CD8-positive, alpha-beta memory T cell (primary cell): ENCODE measurements around the gene NDUFV1. TPM values are rescaled to one million over a fixed set of nuclear protein-coding genes. Genes with fewer than 3 reads are reported as not detected.
A peak's percentile ranks its signal among the peaks of the same experiment; 100 is the strongest.
"Not testable (repeated sequence)": the region's sequence is repeated elsewhere in the genome, so short reads cannot be mapped to it uniquely, and the experiment has no call there.

Experiments used
- CTCF ChIA-PET: fragments of 350-600 bp; sonication (Branson Sonifier 250); formaldehyde crosslinking; loops from one replicate; lab custom pipeline; 2021; ENCODE audit warnings: antibody characterized with exemption; lab: Charles Lee
- POLR2A ChIA-PET: fragments of 350-600 bp; sonication (Branson Sonifier 250); formaldehyde crosslinking; loops from one replicate; lab custom pipeline; 2021; ENCODE audit warnings: antibody characterized with exemption; lab: Charles Lee
- DNase-seq, 5 donors: peaks; one replicate each; pipeline versions ENCODE4 v3.0.0 to v3.0.0-alpha.2; 2020 to 2022; ENCODE audit warnings: mixed read lengths in 1 of 5
- H3K27ac ChIP-seq: one replicate; pipeline ENCODE4 v1.7.0; 2013; ENCODE audit warnings: low read depth, mild to moderate bottlenecking, low read length, moderate library complexity
- H3K27me3 ChIP-seq: 2 replicates; pipeline ENCODE4 v1.7.0; 2013; ENCODE audit warnings: low read length, mild to moderate bottlenecking; ENCODE audit not compliant: insufficient read depth, poor library complexity, severe bottlenecking
- H3K36me3 ChIP-seq: 2 replicates; pipeline ENCODE4 v1.7.0; 2013; ENCODE audit warnings: mild to moderate bottlenecking, low read length, moderate library complexity; ENCODE audit not compliant: insufficient read depth
- H3K4me1 ChIP-seq: 2 replicates; pipeline ENCODE4 v1.7.0; 2013; ENCODE audit warnings: mild to moderate bottlenecking, low read length, moderate library complexity; ENCODE audit not compliant: insufficient read depth
- H3K4me3 ChIP-seq: 2 replicates; pipeline ENCODE4 v1.7.0; 2013; ENCODE audit warnings: mild to moderate bottlenecking, low read length
- H3K9me3 ChIP-seq: 2 replicates; pipeline ENCODE4 v1.7.0; 2013; ENCODE audit warnings: mild to moderate bottlenecking, low read length
- H3K27ac Mint-ChIP-seq, 8 donors: one replicate each; pipeline ENCODE4 v1.8.0; 2020 to 2021; ENCODE audit warnings: mixed read lengths in 8 of 8, mild to moderate bottlenecking in 6 of 8, inconsistent platforms in 3 of 8, moderate library complexity in 3 of 8
- H3K27me3 Mint-ChIP-seq, 2 donors: one replicate each; pipeline ENCODE4 v1.8.0; 2020 to 2021; ENCODE audit warnings: mixed read lengths in 2 of 2, mild to moderate bottlenecking in 1 of 2, moderate library complexity in 1 of 2
- H3K36me3 Mint-ChIP-seq, 3 donors: one replicate each; pipeline ENCODE4 v1.8.0; 2020 to 2021; ENCODE audit warnings: mixed read lengths in 3 of 3, inconsistent platforms in 1 of 3, mild to moderate bottlenecking in 1 of 3
- H3K4me1 Mint-ChIP-seq, 3 donors: one replicate each; pipeline ENCODE4 v1.8.0; 2020 to 2021; ENCODE audit warnings: mixed read lengths in 3 of 3, inconsistent platforms in 1 of 3, mild to moderate bottlenecking in 1 of 3
- H3K4me3 Mint-ChIP-seq, 7 donors: one replicate each; pipeline ENCODE4 v1.8.0; 2020 to 2021; ENCODE audit warnings: mixed read lengths in 7 of 7, mild to moderate bottlenecking in 6 of 7, moderate library complexity in 4 of 7, inconsistent platforms in 2 of 7
- H3K9me3 Mint-ChIP-seq, 5 donors: one replicate each; pipeline ENCODE4 v1.8.0; 2020 to 2022; ENCODE audit warnings: mixed read lengths in 5 of 5, mild to moderate bottlenecking in 3 of 5, moderate library complexity in 2 of 5, inconsistent platforms in 1 of 5
- polyA plus RNA-seq: library from polyadenylated mRNA; unstranded; fragments of 300-500 nt; fragmentation: Illumina TruSeq; gene quantifications from one replicate; pipeline ENCODE4 v1.2.3, GENCODE V29; 2021
- total RNA-seq, 2 experiments: library from RNA; stranded (reverse); gene quantifications; one replicate each; pipeline ENCODE4 v1.2.3, GENCODE V29; 2021

The NDUFV1 gene
- total and polyA plus RNA-seq, 3 experiments from 2014 or later: 140 to 326 (median 321) TPM

GRCh38 chr11:67656278-67656922 is 49.7 kb downstream of the NDUFV1 start:
- no peaks in the 10 kb centered on the region for H3K36me3 ChIP-seq
- no peaks in the 10 kb centered on the region for H3K27me3 ChIP-seq
- no peaks in the 10 kb centered on the region for H3K4me1 ChIP-seq
- ChIA-PET POLR2A (interaction anchor here (1.0 kb wide), 1 partner anchor 26 kb away, joined by 6 read pairs; the partner anchor contains the start of gene NUDT8), CTCF (interaction anchor here (1.6 to 6.5 kb wide), 2 partner anchors 27 to 42 kb away, joined by 3 to 88 read pairs; partner anchors contain the start of gene NUDT8)
- Mint-ChIP-seq H3K27me3 (no peaks in the 10 kb centered on the region), H3K4me1 (peaks cover 0 to 12% (median 7%) of the 10 kb centered on the region in 3 donors), H3K36me3 (no peaks in the 10 kb centered on the region), H3K9me3 (no peaks in the 10 kb centered on the region), H3K4me3 (peak overlapping the region in 1 of 7 donors; percentile 23), H3K27ac (peak overlapping the region in 1 of 8 donors; percentile 50)
- no peak overlapping the region for H3K4me3 ChIP-seq
- H3K27ac ChIP-seq: no peak overlapping the region
- no peak for DNase-seq
- H3K9me3 ChIP-seq: no peaks in the 10 kb centered on the region

- no peak for DNase-seq
- Histone ChIP-seq H3K4me1 (no peaks in the 10 kb centered on the region), H3K4me3 (no peak overlapping the region), H3K9me3 (no peaks in the 10 kb centered on the region), H3K27me3 (no peaks in the 10 kb centered on the region), H3K27ac (no peak overlapping the region), H3K36me3 (no peaks in the 10 kb centered on the region)
- no peaks in the 10 kb centered on the region for H3K36me3 Mint-ChIP-seq
- ChIA-PET POLR2A (no interaction called here), CTCF (interaction anchor here (1.3 to 6.5 kb wide), 3 partner anchors 10 to 28 kb away, joined by 3 to 88 read pairs (median 6); partner anchors contain the start of gene NUDT8)
- H3K4me1 Mint-ChIP-seq: peaks cover 0 to 12% (median 7%) of the 10 kb centered on the region in 3 donors
- H3K27me3 Mint-ChIP-seq: no peaks in the 10 kb centered on the region
- H3K27ac Mint-ChIP-seq: peak overlapping the region in 1 of 8 donors; percentile 12
- peak overlapping the region in 2 of 7 donors; percentile 23 to 58 for H3K4me3 Mint-ChIP-seq
- no peaks in the 10 kb centered on the region for H3K9me3 Mint-ChIP-seq
Observed at GRCh38 chr11:67657300-67657699, 50.6 kb downstream of the NDUFV1 start.

- H3K4me3 Mint-ChIP-seq, DNase-seq, H3K27ac Mint-ChIP-seq, H3K4me1 ChIP-seq, H3K27ac ChIP-seq, H3K27me3 Mint-ChIP-seq, H3K9me3 ChIP-seq, H3K4me3 ChIP-seq, H3K9me3 Mint-ChIP-seq, H3K27me3 ChIP-seq, H3K36me3 ChIP-seq, H3K36me3 Mint-ChIP-seq: not testable (repeated sequence)
- peaks cover 0 to 12% (median 7%) of the 10 kb centered on the region in 3 donors for H3K4me1 Mint-ChIP-seq
- ChIA-PET POLR2A (interaction anchor here (1.2 kb wide), 1 partner anchor 31 kb away, joined by 7 read pairs; the partner anchor contains the start of gene NUDT8), CTCF (interaction anchor here (0.6 to 6.5 kb wide), 10 partner anchors 9 to 542 kb away, joined by 3 to 88 read pairs (median 4); partner anchors contain the start of genes ACY3, NUDT8 and TBX10)
Observed at GRCh38 chr11:67659651-67660165, 53.0 kb downstream of the NDUFV1 start.

GRCh38 chr11:67660752-67661151 is 54.0 kb downstream of the NDUFV1 start:
- CTCF ChIA-PET: interaction anchor here (1.6 to 6.5 kb wide), 2 partner anchors 12 to 31 kb away, joined by 8 to 88 read pairs; partner anchors contain the start of gene NUDT8
- H3K4me1 Mint-ChIP-seq: peaks cover 0 to 12% (median 7%) of the 10 kb centered on the region in 3 donors
- H3K27ac Mint-ChIP-seq: not testable (repeated sequence)

More at GRCh38 chr11:67660752-67661151, 54.0 kb downstream of the NDUFV1 start:
- H3K9me3 Mint-ChIP-seq, H3K27me3 Mint-ChIP-seq, POLR2A ChIA-PET, H3K4me3 Mint-ChIP-seq, H3K36me3 ChIP-seq, H3K27ac ChIP-seq, H3K4me3 ChIP-seq, H3K27me3 ChIP-seq, H3K36me3 Mint-ChIP-seq, DNase-seq, H3K4me1 ChIP-seq, H3K9me3 ChIP-seq: not testable (repeated sequence)

Other genes with a start within 250 kb of the NDUFV1 start
- gene CLCF1, start 233.3 kb upstream of the NDUFV1 start, total RNA-seq: 1 to 10 TPM; 3.5 to 4.2 TPM
- gene CLCF1, start 233.3 kb upstream of the NDUFV1 start, polyA plus RNA-seq: 4.6 TPM
- 10 to 100 TPM; 36.8 to 38.8 TPM for gene RAD9A, start 214.9 kb upstream of the NDUFV1 start, total RNA-seq
- gene RAD9A, start 214.9 kb upstream of the NDUFV1 start, polyA plus RNA-seq: 9.4 TPM
- 100 to 1,000 TPM; 338 to 357 TPM for gene PPP1CA, start 205.1 kb upstream of the NDUFV1 start, total RNA-seq
- gene PPP1CA, start 205.1 kb upstream of the NDUFV1 start, polyA plus RNA-seq: 564 TPM
- gene TBC1D10C, start 202.9 kb upstream of the NDUFV1 start, total RNA-seq: 100 to 1,000 TPM; 102 to 105 TPM
- gene TBC1D10C, start 202.9 kb upstream of the NDUFV1 start, polyA plus RNA-seq: 331 TPM
- 1 to 10 TPM; 2.0 to 2.7 TPM for gene CARNS1, start 191.3 kb upstream of the NDUFV1 start, total RNA-seq
- 1.8 TPM for gene CARNS1, start 191.3 kb upstream of the NDUFV1 start, polyA plus RNA-seq
- 10 to 100 TPM; 86.0 to 88.4 TPM for gene RPS6KB2, start 178.4 kb upstream of the NDUFV1 start, total RNA-seq
- 54.0 TPM for gene RPS6KB2, start 178.4 kb upstream of the NDUFV1 start, polyA plus RNA-seq
- 100 to 1,000 TPM; 145 to 163 TPM for gene PTPRCAP, start 169.3 kb upstream of the NDUFV1 start, total RNA-seq
- 1,075 TPM for gene PTPRCAP, start 169.3 kb upstream of the NDUFV1 start, polyA plus RNA-seq
- gene CORO1B, start 163.5 kb upstream of the NDUFV1 start, total RNA-seq: 10 to 100 TPM; 90.3 to 92.8 TPM
- 12.2 TPM for gene CORO1B, start 163.5 kb upstream of the NDUFV1 start, polyA plus RNA-seq
- not detected for gene GPR152, start 154.2 kb upstream of the NDUFV1 start, total RNA-seq
- 0.87 TPM for gene GPR152, start 154.2 kb upstream of the NDUFV1 start, polyA plus RNA-seq
- under 1 TPM; 0.28 to 0.33 TPM for gene CABP4, start 151.6 kb upstream of the NDUFV1 start, total RNA-seq
- gene CABP4, start 151.6 kb upstream of the NDUFV1 start, polyA plus RNA-seq: 0.36 TPM
- gene TMEM134, start 137.7 kb upstream of the NDUFV1 start, total RNA-seq: 10 to 100 TPM; 49.6 to 57.9 TPM
- 152 TPM for gene TMEM134, start 137.7 kb upstream of the NDUFV1 start, polyA plus RNA-seq
- gene AIP, start 123.9 kb upstream of the NDUFV1 start, total RNA-seq: 100 to 1,000 TPM; 160 to 171 TPM
- 210 TPM for gene AIP, start 123.9 kb upstream of the NDUFV1 start, polyA plus RNA-seq
- gene PITPNM1, start 101.6 kb upstream of the NDUFV1 start, total RNA-seq: 100 to 1,000 TPM in 1 of 2 experiments, 10 to 100 TPM in 1; 94.0 to 109 TPM
- 49.6 TPM for gene PITPNM1, start 101.6 kb upstream of the NDUFV1 start, polyA plus RNA-seq
- 10 to 100 TPM; 60.7 to 68.9 TPM for gene CDK2AP2, start 98.8 kb upstream of the NDUFV1 start, total RNA-seq
- gene CDK2AP2, start 98.8 kb upstream of the NDUFV1 start, polyA plus RNA-seq: 173 TPM
- not detected for gene CABP2, start 83.5 kb upstream of the NDUFV1 start, total RNA-seq
- not detected for gene CABP2, start 83.5 kb upstream of the NDUFV1 start, polyA plus RNA-seq
- gene GSTP1, start 23.1 kb upstream of the NDUFV1 start, total RNA-seq: 100 to 1,000 TPM; 462 to 474 TPM
- 333 TPM for gene GSTP1, start 23.1 kb upstream of the NDUFV1 start, polyA plus RNA-seq
- 10 to 100 TPM; 26.2 to 27.9 TPM for gene NUDT8, start 23.0 kb downstream of the NDUFV1 start, total RNA-seq
- 3.5 TPM for gene NUDT8, start 23.0 kb downstream of the NDUFV1 start, polyA plus RNA-seq
- not detected for gene TBX10, start 32.8 kb downstream of the NDUFV1 start, total RNA-seq
- not detected for gene TBX10, start 32.8 kb downstream of the NDUFV1 start, polyA plus RNA-seq
- gene ACY3, start 43.8 kb downstream of the NDUFV1 start, total RNA-seq: under 1 TPM; 0.49 to 0.55 TPM
- 0.38 TPM for gene ACY3, start 43.8 kb downstream of the NDUFV1 start, polyA plus RNA-seq
- not detected for gene ALDH3B2, start 67.7 kb downstream of the NDUFV1 start, total RNA-seq
- gene ALDH3B2, start 67.7 kb downstream of the NDUFV1 start, polyA plus RNA-seq: not detected